Breast epithelium (tissue), 3 donors: ENCODE data around the gene ACBD3.

ENCODE experiments used
- CTCF ChIP-seq, 3 donors: fragments of 450-650 bp; IDR thresholded peaks; one replicate each; pipeline ENCODE4 v1.5.1; 2016 to 2017; ENCODE audit warnings: antibody characterized with exemption in 3 of 3, mild to moderate bottlenecking in 3 of 3, moderate library complexity in 3 of 3
- POLR2A ChIP-seq: fragments of 450-650 bp; IDR thresholded peaks from one replicate; pipeline ENCODE4 v1.6.1; 2016; ENCODE audit warnings: antibody characterized with exemption, mild to moderate bottlenecking, moderate library complexity
- POLR2AphosphoS5 ChIP-seq, 3 donors: sonication (generic); formaldehyde crosslinking; IDR thresholded peaks; one replicate each; pipeline ENCODE4 v1.6.1; 2017; ENCODE audit warnings: antibody characterized with exemption in 3 of 3

- TF ChIP-seq CTCF (IDR thresholded peaks at IDR 0.05): no peak
- no peak for TF ChIP-seq POLR2A
- TF ChIP-seq POLR2AphosphoS5 (IDR thresholded peaks at IDR 0.05): no peak
Observed at GRCh38 chr1:226195144-226195543, 8.6 kb upstream of the ACBD3 start.
